ENCODE measurements around the gene ZNF254.
"Not testable (repeated sequence)": the region's sequence is repeated elsewhere in the genome, so short reads cannot be mapped to it uniquely, and the experiment has no call there.

ZNF254 gene

DNA sequence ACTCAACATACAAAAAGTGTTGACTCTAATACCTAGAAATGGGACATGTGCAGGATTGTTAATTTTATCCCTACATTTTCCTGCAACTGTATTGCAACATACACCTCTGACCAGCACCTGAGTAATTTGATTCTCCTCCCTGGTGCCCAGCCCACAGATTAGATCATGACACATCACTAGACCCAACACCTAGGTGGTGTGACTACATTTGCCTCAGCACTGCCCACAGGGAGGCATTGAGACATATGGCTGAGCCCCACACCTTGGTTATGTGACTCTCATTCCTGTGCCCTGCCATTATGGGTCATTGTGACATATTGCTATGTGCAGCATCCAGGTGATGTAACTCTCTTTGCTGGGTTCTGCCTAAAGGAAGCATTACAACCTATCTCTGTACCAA, 13.2 kb upstream of the ZNF254 start:
- DNase-seq = no peak

DNA sequence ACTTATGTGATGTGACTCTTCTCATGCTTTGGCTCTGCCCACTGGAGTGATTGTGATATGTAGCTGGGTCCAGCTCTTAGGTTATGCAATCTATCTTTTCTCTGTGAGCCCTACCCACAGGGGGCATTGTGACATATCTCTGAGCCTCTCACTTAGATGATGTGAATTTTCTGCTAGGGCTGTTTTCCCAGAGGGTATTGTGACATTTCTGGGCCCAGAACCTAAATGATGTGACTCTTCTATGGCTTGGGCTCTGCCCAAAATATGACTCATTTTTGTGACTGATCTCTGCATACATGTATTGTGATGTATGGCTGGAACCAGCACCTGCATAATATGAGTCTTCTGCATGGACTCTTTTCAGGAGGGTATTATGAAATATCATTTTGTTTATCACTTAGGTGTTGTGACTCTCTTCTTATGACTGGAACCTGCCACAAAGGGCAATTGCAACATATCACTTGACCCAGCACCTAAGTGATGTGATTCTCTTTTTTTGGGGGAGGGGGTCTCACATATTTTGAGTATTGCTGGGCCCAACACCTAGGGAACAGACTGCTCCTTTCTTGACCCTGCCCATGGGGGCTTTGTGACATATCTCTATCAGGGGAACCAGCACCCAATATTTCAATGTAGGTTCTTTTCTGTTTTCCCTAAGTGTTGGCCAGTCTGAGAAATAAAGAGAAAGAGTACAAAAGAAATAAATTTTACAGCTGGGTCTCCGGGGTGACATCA, 12.1 kb upstream of the ZNF254 start:
- DNase-seq = no peak

DNA sequence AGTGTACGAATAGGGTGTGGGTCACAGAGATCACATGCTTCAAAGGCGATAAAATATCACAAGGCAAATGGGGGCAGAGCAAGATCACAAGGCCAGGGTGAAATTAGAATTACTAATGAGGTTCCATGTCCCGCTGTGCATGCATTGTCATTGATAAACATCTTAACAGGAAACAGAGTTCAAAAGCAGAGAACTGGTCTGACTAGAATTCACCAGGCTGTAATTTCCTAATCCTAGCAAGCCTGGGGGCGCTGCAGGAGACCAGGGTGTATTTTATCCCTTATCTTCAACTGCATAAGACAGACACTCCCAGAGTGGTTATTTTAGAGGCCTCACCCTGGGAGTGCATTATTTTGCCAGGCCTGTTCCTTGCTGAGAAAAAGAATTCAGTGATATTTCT, 11.5 kb upstream of the ZNF254 start:
- DNase-seq = not testable (repeated sequence)

DNA sequence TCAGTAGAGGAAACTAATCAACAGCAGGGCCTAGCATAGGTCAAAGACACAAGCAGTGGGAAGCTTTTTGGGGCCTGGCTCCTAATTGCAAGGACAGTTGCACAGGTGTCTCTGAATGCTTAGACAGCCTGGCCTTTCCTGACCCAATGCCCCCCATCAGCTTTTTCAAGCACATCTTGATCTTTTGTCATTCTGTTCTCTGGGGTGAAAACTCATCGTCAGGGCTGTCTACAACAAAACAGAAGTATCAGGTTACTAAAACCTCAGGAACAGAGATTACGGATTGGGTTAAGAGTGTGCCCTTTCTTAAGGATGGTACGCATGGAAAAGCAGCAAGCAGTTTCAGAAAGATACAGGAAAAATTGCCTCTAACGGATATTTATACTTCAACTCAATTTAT, 8.3 kb upstream of the ZNF254 start:
- DNase-seq = no peak

DNA sequence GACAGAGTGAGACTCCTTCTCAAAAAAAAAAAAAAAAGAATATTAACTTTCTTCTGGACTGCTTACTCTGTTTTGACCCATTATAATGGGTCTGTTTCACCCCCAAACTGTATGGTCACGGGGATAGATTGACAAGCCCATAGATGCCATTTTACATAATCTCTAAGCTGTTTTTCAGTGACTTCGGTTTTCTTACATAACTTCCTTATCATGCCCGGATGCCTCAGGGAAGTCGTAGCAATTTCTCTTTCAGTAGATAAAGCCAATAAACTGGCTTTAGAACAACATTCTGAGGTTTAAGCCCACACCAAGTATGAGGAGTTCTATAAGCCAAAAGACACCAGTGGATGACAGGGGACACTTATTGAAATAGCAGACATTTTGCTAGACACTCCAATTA, 5.9 kb upstream of the ZNF254 start:
- no peak for DNase-seq

DNA sequence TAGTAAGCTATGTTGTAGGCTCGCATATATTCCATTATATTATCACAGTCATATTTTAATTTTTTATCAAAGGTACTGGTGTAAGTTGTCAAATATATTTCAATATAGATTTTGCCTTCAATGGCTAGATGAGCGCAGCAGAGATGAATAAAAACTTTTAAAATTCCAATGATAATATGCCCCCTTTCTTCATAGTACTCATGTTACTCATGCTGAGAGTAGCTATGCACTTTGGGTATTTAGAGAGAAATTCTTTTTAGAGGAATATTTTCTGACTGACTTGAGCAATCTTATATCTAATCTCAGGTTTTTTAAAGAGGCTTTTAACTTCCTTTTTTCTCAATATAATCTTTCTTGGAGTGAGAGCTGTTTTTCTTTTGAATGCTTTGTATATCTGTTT, 11.4 kb downstream of the ZNF254 start:
- no peak for DNase-seq

DNA sequence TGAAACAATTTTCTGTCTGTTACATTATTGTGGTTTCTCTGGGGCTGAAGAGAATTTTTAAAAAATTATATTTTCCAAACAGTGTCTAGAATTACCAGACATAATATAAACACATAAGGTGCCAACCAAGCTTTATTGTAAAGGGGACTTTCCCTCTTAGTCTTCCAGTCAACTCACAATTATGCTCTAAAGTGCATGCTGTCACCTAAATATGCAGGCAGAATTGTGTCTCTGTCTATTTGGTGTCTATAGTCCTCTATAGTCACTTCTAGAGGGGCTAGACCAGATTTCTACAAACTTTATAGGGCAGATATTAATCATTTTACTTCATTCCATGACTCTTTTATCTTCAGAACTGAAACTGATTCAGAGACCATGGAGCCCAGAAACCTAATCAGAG, 12.8 kb downstream of the ZNF254 start:
- no peak for DNase-seq

DNA sequence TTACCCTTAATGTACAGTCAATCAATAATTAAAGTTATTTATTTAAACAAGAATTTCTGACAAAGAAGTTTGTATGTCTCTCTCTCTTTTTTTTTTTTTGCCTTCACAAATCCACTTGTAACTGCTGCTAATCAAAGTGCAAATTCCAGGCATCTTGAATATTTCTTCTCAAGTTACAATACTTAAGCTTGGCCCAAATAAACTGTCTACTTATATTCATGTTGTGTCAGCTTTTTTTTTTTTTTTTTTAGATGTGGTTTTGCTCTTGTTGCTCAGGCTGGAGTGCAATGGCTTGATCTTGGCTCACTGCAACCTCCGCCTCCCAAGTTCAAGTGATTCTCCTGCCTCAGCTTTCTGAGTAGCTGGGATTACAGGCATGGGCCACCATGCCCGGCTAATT, 13.6 kb downstream of the ZNF254 start:
- not testable (repeated sequence) for DNase-seq

DNA sequence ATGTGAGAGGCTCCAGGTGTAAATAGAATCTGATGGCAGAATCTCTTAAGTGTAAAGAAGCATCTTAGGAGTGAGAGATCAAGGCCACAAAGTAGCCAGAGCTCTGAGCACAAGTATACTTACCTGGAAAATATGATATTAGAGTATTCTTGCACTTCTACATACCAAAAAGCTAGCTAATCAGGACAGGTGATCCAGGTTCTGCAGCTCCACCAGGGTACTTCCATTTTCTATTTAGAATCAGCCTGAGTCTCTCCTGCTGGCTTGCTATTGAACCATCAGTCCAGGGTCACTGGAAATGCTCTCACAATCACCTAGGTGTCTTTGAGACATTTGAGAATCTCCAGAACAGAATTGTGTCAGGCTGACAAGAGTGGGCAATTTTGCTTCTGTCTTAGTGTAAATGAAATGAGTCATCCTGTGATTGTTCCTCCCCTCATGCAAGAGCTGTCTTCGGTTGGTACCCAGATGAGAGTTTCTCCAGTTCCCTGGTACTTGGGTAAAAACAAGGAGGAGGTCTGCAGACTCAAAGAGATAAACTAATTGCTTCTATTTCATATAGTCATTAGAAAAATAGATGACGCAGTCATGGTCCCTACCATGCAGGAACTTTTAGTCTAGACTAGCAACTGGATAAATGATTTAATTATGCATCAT, 14.6 kb downstream of the ZNF254 start:
- no peak for DNase-seq

DNA sequence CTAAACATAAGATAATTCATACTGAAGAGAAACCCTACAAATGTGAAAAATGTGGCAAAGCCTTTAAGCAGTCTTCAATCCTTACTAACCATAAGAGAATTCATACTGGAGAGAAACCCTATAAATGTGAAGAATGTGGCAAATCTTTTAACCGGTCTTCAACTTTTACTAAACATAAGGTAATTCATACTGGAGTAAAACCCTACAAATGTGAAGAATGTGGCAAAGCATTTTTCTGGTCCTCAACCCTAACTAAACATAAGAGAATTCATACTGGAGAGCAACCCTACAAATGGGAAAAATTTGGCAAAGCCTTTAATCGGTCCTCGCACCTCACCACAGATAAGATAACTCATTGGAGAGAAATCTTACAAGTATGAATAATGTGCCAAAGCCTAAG, 40.6 kb downstream of the ZNF254 start:
- DNase-seq = no peak

DNA sequence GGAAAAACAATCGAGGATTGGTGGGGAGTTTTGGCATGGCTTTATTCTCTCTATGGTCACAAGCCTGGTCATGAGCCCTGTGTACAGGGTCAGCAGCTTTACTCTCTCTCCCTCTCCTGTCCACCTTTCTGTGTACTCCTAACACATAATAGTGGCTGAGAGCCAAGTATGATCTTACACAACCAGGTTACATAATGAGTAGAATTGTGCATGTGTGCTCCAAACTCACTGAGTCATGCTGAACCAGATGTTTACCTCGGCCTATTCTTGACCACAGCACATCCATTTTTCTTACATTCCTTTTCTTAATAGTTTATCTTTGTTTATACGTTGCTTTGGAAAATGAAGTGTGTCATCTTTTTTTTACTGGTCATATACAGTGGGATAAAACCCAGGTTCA, 53.1 kb downstream of the ZNF254 start:
- DNase-seq = no peak

DNA sequence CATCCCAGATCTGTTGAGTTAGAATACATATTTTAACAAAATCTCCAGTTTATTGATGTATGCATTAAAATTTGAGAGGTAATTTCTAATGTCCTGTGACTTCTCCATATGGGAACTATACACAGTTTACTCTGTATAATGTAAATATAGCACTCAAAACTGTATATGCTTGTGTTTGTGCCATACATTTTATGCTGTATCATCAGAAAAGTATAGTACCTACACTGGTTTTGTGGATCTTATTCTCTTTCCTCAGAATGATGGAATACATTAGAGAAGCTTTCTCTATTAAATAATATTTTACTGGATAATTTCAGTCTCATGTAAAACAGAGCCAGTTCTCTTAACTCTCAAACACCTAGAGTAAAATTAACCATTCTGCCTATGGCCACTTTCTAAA, 53.6 kb downstream of the ZNF254 start:
- no peak for DNase-seq

DNA sequence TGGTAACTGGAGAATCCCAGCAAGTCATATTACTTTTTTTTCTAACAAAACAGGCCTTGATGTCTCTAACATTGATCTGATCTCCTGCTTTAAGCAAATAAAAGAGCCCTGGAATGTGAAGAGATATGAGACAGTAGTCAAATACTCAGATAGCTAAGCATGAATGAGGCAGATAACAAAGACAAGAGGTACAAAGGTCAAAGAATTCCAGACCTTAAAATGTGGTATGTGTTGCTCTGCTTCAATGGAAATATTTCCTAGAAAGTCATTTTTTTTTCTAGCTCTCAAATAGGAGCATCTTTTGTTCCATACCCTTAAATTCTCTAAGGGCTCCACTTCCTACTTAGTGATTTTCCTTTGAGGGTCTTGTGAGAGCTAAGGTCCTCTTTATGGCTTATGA, 54.6 kb downstream of the ZNF254 start:
- DNase-seq = no peak

DNA sequence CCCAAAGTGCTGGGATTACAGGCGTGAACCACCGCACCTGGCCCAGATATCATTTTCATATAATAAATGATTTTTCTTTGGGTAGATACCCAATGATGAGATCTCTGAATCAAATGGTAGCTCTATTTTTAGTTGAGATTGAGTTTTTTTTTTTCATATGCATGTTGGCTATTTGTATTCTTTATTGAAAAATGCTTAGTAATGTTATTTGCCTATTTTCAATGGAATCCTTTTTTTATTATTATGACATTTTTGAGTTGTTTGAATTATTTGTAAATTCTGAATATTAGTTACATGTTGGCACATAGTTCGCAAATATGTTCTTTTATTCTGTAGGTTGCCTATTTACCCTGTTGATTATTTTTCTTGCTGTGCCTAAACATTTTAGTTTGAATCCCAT, 55.8 kb downstream of the ZNF254 start:
- DNase-seq = no peak

DNA sequence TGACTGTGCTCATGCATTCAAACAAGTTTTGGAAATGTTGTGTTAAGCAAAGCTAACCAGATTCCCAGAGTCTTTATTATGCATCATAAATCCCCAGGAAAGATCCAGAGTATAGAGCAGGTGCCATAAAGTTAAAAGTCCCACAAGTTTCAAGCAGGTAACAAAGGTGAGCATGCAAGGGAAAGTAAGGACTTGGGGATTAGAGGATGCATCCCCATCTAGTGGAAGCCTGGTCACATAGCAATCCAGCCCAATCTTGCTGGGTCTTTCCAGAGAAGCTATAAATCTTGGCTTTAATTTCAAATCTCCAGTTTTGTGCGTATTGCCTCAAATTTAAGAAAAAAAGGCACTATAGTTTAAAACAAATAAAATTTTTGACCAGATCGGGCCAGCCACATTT, 72.7 kb downstream of the ZNF254 start:
- no peak for DNase-seq

DNA sequence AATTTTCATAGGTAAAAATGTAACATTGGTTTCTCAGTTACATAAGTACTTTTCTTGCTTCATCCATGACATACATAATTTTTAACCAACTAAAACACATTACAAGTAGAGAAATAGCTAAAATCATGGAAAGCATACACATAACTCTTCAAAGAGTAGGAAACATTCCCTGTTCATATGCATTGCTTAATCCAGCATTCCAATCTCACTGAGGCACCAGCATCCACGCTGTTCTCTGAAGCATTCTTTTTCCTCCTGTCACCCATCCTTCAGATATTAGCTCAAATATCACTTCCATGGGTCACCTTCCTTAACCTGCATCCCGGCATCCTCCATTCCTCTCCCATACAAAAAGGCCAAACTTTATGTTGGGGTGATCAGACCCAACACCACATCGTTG, 79.1 kb downstream of the ZNF254 start:
- DNase-seq = no peak

DNA sequence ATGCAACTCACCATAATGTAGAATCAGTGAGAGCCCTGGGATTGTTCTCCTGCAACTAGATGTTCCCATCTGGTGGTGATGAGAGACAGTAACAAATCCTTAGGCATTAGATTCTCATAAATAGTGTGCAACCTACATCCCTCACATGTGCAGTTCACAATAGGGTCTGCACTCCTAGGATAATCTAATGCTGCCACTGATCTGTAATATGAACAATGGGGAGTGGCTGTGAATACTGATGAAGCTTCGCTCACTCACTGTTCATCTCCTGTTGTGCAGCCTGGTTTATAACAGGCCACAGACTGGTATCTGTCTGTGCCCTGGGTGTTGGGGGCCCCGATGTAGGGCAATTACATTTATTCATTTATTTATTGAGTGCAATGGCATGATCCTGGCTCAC, 86.9 kb downstream of the ZNF254 start:
- DNase-seq = no peak

DNA sequence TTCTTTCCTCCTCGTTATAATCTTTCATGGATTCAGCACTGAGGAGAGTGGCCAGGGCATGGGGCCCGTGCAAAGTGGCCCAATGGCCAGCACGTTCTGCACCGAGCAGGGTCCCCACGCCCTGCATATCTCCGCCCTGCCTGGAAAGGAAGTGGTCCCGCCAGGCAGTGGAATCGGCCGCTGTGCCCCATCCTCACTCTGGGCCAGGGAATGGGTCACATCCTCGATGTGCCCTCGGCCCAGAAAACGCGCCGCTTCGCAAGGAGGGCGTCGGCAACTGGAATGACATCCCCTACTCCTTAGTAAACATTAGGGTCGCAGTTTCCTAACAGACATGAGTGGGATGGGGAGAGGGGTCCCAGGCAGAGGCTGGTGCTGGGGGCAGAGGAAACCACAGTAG, 90.7 kb downstream of the ZNF254 start:
- no peak for DNase-seq

DNA sequence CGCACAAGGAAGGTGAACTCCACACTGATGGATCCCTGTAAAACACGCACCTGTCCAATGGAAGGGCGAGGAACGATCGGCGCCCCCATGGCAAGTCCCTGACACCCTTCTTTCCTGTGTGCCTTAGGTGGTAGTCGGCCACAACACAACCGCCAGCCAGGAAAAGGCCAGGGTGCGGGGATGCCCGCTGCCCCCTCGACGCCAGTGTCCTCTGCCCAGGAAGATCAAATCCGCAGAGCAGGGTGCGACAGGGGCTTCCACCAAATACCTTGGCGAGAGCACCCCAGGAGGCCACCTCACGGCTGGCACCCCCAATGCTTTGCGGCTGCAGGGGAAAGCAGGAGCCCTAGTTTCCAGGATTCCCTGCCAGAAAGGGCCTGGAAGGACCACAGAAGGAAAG, 91.2 kb downstream of the ZNF254 start:
- DNase-seq = no peak
